ENCODE results near the gene CASZ1. TPM values are rescaled to one million over a fixed set of nuclear protein-coding genes. Genes with fewer than 3 reads are reported as not detected.

The CASZ1 gene
- total and polyA plus RNA-seq, 2 donors (not counting 3 experiments of a cell fraction or from before 2014, with no cell fraction given), result 1.5 to 5.2 TPM

DNA sequence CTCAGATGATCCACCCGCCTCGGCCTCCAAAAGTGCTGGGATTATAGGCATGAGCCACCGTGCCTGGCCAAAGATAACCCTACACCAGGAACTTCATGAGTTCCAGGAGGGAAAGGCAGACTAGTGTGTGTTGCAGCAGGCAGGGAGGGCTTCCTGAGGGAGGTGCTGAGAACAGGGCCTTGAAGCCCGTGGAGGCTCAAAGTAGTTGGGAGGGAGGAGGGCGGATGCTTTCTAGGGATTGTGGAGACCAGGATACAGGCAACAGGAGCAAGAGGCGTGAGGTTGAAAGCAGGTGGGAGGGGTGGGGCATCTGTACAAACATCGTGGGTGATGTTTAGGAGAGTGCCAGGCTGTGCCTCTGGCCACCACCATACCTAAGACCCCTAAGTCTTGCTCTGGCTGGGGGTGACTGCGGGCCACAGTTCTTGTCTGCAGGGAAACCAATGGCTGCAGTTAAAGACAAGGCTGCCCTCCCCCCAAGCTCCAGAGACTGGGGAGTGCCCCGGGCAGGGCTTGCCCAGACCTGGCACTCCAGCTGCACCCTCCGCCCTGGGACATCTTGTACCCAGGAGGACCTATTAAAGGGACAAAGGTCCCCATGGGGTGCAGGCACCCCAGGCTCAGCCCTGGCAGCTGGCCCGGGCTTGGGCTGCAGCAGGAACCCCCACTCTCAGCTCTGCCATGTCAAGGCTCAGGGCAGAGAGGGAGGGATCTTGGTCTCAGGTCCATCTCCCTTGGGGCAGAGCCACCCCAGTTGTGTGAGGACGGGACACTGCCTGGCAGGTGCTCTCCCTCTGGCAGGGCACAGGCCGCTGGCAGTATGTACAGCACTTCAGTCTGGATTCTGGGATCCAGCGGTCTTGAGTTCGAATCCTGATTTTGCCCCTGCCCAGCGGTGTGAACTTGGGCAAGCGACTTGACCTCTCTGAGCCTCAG is 22.1 kb upstream of the CASZ1 start:
- ChIA-PET CTCF (no interaction called here), POLR2A (no interaction called here)
- intact Hi-C loops (cut with micrococcal nuclease), result no loop called here
- Histone ChIP-seq H3K9ac (replicated peaks; ENCODE audit: extremely low read depth, insufficient read depth, low read length) (no peak overlapping the region), H3K9me1 (replicated peaks; ENCODE audit: control insufficient read depth, extremely low read depth, insufficient read depth, low read length) (no peaks in the 10 kb centered on the region), H4K20me1 (replicated peaks; ENCODE audit: control insufficient read depth, extremely low read depth, insufficient read depth, low read length) (no peaks in the 10 kb centered on the region), H3K79me2 (ENCODE audit: control insufficient read depth, insufficient read depth, low read length) (no peaks in the 10 kb centered on the region), H3K4me1 (ENCODE audit: control insufficient read depth, extremely low read depth, insufficient read depth, low read length) (no peaks in the 10 kb centered on the region), H3K36me3 (ENCODE audit: control insufficient read depth in 2 of 2, extremely low read depth in 1 of 2, insufficient read depth in 2 of 2, low read length in 2 of 2) (no peaks in the 10 kb centered on the region), H2AFZ (ENCODE audit: low read depth, low read length) (no peak overlapping the region), H3K4me3 (replicated peaks in 1 of 3; ENCODE audit: insufficient read depth in 1 of 3, low read depth in 1 of 3, low read length in 3 of 3) (no peak overlapping the region), H3K27me3 (ENCODE audit: control insufficient read depth in 2 of 2, insufficient read depth in 2 of 2, low read length in 2 of 2) (no peaks in the 10 kb centered on the region), H3K9me3 (replicated peaks; ENCODE audit: control insufficient read depth, insufficient read depth, low read length) (no peaks in the 10 kb centered on the region), H3K4me2 (ENCODE audit: insufficient read depth, low read length) (no peak overlapping the region), H3K27ac (ENCODE audit: insufficient read depth, low read depth, low read length) (no peak overlapping the region)
- FAIRE-seq (no peak), DNase-seq (ENCODE audit: low read depth, low spot score) (no peak)
- dilution Hi-C loops (cut with MboI; ENCODE audit: extremely low pct_ligation_motif_present, low sequenced_read_pairs), result no loop called here
- TF ChIP-seq, protein P1, sequence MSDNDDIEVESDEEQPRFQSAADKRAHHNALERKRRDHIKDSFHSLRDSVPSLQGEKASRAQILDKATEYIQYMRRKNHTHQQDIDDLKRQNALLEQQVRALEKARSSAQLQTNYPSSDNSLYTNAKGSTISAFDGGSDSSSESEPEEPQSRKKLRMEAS (IDR thresholded peaks at IDR 0.05; ENCODE audit: insufficient read depth, insufficient read length), result no peak
- TF ChIP-seq JUN (IDR thresholded peaks at IDR 0.05; ENCODE audit: borderline replicate concordance, insufficient read depth, insufficient read length, low read depth) (no peak), POLR2AphosphoS5 (IDR thresholded peaks at IDR 0.05; ENCODE audit: insufficient read depth, low read depth, low read length) (no peak), POLR2A (IDR thresholded peaks at IDR 0.05; ENCODE audit: low read depth, low read length) (no peak), GATA2 (IDR thresholded peaks at IDR 0.05; ENCODE audit: insufficient read depth, insufficient read length, low read depth, low read length) (no peak), EZH2 (IDR thresholded peaks at IDR 0.05; ENCODE audit: borderline replicate concordance, low read depth, low read length, severe bottlenecking) (no peak), MYC (IDR thresholded peaks at IDR 0.05; ENCODE audit: low read depth, low read length) (no peak), FOS (IDR thresholded peaks at IDR 0.05; ENCODE audit: borderline replicate concordance, insufficient read depth, low read length) (no peak), CTCF (IDR thresholded peaks at IDR 0.05; ENCODE audit: extremely low read depth in 1 of 2, insufficient read depth in 1 of 2, low read depth in 1 of 2, low read length in 2 of 2) (no peak)
- BruUV-seq (replicated peaks), result no TSS peak
